K562 (cell line): ENCODE data around the gene DET1. TPM values are rescaled to one million over a fixed set of nuclear protein-coding genes. Genes with fewer than 3 reads are reported as not detected.
A peak's percentile ranks its signal among the peaks of the same experiment; 100 is the strongest.

Experiments used
- ATF1 ChIP-seq, 2 experiments: fragments of 450-650 bp in 1 of 2; IDR thresholded peaks; 2 replicates each; pipeline ENCODE4 v1.6.1; 2016; ENCODE audit warnings: missing compliant biosample characterization in 1 of 2, missing genetic modification characterization in 1 of 2
- MEF2D ChIP-seq: conservative IDR thresholded peaks from 2 replicates; pipeline ENCODE4 v1.6.1; 2016; ENCODE audit warnings: low read depth, missing genetic modification characterization, missing compliant biosample characterization
- NR2C1 ChIP-seq, 2 experiments: fragments of 450-650 bp; IDR thresholded peaks; 2 replicates each; pipeline ENCODE4 v1.6.1; 2017; ENCODE audit warnings: mild to moderate bottlenecking in 2 of 2, antibody characterized with exemption in 1 of 2, inconsistent platforms in 1 of 2, missing compliant biosample characterization in 1 of 2, missing genetic modification characterization in 1 of 2
- TEAD1 ChIP-seq, 2 experiments: fragments of 450-650 bp in 1 of 2; sonication (generic) in 1 of 2; formaldehyde crosslinking; IDR thresholded peaks; 2 replicates each; pipeline versions ENCODE4 v1.4.0 to v1.8.0; 2020 to 2022; ENCODE audit warnings: mild to moderate bottlenecking in 2 of 2, missing genetic modification reagents in 1 of 2
- ZNF668 ChIP-seq: fragments of 250-450 bp; sonication (Bioruptor Pico); IDR thresholded peaks from 2 replicates; pipeline ENCODE4 v1.8.0; 2022; ENCODE audit warnings: mild to moderate bottlenecking, inconsistent platforms
- polyA plus RNA-seq, 8 experiments: library from polyadenylated mRNA; depleted of rRNA in 4 of 8; stranded (reverse) in 5 of 8; unstranded in 3 of 8; fragments of >200 nt; fragmentation: Nextera tagmentation in 2 of 8; fragmentation: Illumina TruSeq in 1 of 8; extraction: Ambion mirVana in 2 of 8; extraction: Trizol in 1 of 8; gene quantifications; 2 replicates each; pipeline versions ENCODE4 v1.2.1 to v1.2.3, GENCODE V29; 2011 to 2014; ENCODE audit warnings: inconsistent platforms in 1 of 8, missing spikeins in 1 of 8
- total RNA-seq, 7 experiments: library from RNA; depleted of rRNA in 6 of 7; stranded (reverse); fragments of >200 nt in 6 of 7; fragmentation: Illumina TruSeq in 2 of 7; extraction: Trizol in 2 of 7; gene quantifications; 2 replicates each; pipeline versions ENCODE4 v1.2.1 to v1.2.3, GENCODE V29; 2011 to 2021; ENCODE audit warnings: low replicate concordance in 1 of 7
- TF ChIP-seq, protein P1 (sequence below), 2 experiments: fragments of 450-650 bp in 1 of 2; sonication (generic) in 1 of 2; formaldehyde crosslinking; conservative IDR thresholded peaks; 2 replicates each; pipeline versions ENCODE4 v1.4.0 to v1.8.1; 2020 to 2022; ENCODE audit warnings: mild to moderate bottlenecking in 1 of 2, missing genetic modification reagents in 1 of 2
- TF ChIP-seq, protein P2 (sequence below): fragments of 250-450 bp; sonication (Bioruptor Pico); IDR thresholded peaks from 2 replicates; pipeline ENCODE4 v1.4.0; 2020; ENCODE audit warnings: mild to moderate bottlenecking
- TF ChIP-seq, protein P3 (sequence below): fragments of 250-450 bp; sonication (Bioruptor Pico); IDR thresholded peaks from 2 replicates; pipeline ENCODE4 v1.4.0; 2020
- TF ChIP-seq, protein P4 (sequence below): fragments of 450-650 bp; IDR thresholded peaks from 2 replicates; pipeline ENCODE4 v1.6.1; 2017; ENCODE audit warnings: antibody characterized with exemption, mild to moderate bottlenecking
- TF ChIP-seq, protein P5 (sequence below): fragments of 250-450 bp; sonication (Bioruptor Pico); IDR thresholded peaks from 2 replicates; pipeline ENCODE4 v1.8.0; 2021; ENCODE audit warnings: moderate library complexity, mild to moderate bottlenecking, inconsistent platforms

DET1 gene
- total and polyA plus RNA-seq, 9 of the 15 experiments (the other 6 are each of a cell fraction or from before 2014, with no cell fraction given), result 4.2 to 8.1 (median 6.0) TPM

DNA sequence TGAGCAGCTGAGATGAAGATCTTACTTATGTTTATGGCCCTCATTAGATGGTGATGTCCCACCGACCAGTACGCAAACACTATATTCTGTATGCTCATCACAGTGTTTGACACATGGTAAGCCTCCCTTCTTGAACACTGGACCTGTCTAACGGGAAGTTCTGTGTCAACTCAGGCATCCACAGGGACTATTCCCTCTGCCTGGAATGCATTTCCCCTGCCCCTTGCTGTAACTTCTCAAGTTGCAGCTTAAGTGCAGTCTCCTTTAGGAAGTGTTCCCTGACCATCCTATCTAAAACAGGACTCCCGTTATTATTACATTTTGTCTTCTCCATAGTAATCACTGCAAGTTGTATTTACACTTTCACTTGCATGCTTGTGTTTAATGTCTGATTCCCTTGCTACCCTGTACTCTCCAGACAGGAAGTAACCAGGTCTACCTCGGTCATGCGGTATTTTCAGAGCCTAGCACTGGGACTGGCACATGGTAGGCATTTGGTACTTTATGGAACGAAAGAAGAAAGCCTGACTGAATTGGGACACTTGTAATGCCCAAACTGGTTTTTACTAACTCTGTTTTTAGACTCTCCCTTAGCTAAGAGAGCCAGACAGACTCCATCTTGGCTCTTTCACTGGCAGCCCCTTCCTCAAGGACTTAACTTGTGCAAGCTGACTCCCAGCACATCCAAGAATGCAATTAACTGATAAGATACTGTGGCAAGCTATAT, 8.7 kb downstream of the DET1 start (continued):
- TF ChIP-seq, protein P1, sequence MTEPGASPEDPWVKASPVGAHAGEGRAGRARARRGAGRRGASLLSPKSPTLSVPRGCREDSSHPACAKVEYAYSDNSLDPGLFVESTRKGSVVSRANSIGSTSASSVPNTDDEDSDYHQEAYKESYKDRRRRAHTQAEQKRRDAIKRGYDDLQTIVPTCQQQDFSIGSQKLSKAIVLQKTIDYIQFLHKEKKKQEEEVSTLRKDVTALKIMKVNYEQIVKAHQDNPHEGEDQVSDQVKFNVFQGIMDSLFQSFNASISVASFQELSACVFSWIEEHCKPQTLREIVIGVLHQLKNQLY (CRISPR knock-in tag; conservative IDR thresholded peaks at IDR 0.05), result no peak
- TF ChIP-seq TEAD1 (CRISPR knock-in tag; IDR thresholded peaks at IDR 0.05) (peak in 1 of 2 experiments; percentile 90; a peak in 2 of 4 replicates), MEF2D (peak; percentile 87), ATF1 (CRISPR knock-in tag; IDR thresholded peaks at IDR 0.05) (no peak), ATF1 (tag; IDR thresholded peaks at IDR 0.05) (0 out of 2 replicates have a peak, but pooled peaks have one; percentile 18), NR2C1 (IDR thresholded peaks at IDR 0.05) (no peak), NR2C1 (tag; IDR thresholded peaks at IDR 0.05) (peak; percentile 83), ZNF668 (peak; percentile 69; the same call in 1 of the 2 replicates)
- TF ChIP-seq, protein P2, sequence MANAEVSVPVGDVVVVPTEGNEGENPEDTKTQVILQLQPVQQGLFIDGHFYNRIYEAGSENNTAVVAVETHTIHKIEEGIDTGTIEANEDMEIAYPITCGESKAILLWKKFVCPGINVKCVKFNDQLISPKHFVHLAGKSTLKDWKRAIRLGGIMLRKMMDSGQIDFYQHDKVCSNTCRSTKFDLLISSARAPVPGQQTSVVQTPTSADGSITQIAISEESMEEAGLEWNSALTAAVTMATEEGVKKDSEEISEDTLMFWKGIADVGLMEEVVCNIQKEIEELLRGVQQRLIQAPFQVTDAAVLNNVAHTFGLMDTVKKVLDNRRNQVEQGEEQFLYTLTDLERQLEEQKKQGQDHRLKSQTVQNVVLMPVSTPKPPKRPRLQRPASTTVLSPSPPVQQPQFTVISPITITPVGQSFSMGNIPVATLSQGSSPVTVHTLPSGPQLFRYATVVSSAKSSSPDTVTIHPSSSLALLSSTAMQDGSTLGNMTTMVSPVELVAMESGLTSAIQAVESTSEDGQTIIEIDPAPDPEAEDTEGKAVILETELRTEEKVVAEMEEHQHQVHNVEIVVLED, result 0 out of 2 replicates have a peak, but pooled peaks have one; percentile 42
- TF ChIP-seq, protein P3, sequence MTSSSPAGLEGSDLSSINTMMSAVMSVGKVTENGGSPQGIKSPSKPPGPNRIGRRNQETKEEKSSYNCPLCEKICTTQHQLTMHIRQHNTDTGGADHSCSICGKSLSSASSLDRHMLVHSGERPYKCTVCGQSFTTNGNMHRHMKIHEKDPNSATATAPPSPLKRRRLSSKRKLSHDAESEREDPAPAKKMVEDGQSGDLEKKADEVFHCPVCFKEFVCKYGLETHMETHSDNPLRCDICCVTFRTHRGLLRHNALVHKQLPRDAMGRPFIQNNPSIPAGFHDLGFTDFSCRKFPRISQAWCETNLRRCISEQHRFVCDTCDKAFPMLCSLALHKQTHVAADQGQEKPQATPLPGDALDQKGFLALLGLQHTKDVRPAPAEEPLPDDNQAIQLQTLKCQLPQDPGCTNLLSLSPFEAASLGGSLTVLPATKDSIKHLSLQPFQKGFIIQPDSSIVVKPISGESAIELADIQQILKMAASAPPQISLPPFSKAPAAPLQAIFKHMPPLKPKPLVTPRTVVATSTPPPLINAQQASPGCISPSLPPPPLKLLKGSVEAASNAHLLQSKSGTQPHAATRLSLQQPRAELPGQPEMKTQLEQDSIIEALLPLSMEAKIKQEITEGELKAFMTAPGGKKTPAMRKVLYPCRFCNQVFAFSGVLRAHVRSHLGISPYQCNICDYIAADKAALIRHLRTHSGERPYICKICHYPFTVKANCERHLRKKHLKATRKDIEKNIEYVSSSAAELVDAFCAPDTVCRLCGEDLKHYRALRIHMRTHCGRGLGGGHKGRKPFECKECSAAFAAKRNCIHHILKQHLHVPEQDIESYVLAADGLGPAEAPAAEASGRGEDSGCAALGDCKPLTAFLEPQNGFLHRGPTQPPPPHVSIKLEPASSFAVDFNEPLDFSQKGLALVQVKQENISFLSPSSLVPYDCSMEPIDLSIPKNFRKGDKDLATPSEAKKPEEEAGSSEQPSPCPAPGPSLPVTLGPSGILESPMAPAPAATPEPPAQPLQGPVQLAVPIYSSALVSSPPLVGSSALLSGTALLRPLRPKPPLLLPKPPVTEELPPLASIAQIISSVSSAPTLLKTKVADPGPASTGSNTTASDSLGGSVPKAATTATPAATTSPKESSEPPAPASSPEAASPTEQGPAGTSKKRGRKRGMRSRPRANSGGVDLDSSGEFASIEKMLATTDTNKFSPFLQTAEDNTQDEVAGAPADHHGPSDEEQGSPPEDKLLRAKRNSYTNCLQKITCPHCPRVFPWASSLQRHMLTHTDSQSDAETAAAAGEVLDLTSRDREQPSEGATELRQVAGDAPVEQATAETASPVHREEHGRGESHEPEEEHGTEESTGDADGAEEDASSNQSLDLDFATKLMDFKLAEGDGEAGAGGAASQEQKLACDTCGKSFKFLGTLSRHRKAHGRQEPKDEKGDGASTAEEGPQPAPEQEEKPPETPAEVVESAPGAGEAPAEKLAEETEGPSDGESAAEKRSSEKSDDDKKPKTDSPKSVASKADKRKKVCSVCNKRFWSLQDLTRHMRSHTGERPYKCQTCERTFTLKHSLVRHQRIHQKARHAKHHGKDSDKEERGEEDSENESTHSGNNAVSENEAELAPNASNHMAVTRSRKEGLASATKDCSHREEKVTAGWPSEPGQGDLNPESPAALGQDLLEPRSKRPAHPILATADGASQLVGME (CRISPR knock-in tag), result peak; percentile 54; the same call in 1 of the 2 replicates
- TF ChIP-seq, protein P4, sequence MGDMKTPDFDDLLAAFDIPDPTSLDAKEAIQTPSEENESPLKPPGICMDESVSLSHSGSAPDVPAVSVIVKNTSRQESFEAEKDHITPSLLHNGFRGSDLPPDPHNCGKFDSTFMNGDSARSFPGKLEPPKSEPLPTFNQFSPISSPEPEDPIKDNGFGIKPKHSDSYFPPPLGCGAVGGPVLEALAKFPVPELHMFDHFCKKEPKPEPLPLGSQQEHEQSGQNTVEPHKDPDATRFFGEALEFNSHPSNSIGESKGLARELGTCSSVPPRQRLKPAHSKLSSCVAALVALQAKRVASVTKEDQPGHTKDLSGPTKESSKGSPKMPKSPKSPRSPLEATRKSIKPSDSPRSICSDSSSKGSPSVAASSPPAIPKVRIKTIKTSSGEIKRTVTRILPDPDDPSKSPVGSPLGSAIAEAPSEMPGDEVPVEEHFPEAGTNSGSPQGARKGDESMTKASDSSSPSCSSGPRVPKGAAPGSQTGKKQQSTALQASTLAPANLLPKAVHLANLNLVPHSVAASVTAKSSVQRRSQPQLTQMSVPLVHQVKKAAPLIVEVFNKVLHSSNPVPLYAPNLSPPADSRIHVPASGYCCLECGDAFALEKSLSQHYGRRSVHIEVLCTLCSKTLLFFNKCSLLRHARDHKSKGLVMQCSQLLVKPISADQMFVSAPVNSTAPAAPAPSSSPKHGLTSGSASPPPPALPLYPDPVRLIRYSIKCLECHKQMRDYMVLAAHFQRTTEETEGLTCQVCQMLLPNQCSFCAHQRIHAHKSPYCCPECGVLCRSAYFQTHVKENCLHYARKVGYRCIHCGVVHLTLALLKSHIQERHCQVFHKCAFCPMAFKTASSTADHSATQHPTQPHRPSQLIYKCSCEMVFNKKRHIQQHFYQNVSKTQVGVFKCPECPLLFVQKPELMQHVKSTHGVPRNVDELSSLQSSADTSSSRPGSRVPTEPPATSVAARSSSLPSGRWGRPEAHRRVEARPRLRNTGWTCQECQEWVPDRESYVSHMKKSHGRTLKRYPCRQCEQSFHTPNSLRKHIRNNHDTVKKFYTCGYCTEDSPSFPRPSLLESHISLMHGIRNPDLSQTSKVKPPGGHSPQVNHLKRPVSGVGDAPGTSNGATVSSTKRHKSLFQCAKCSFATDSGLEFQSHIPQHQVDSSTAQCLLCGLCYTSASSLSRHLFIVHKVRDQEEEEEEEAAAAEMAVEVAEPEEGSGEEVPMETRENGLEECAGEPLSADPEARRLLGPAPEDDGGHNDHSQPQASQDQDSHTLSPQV, result peak; percentile 99
- TF ChIP-seq, protein P5, sequence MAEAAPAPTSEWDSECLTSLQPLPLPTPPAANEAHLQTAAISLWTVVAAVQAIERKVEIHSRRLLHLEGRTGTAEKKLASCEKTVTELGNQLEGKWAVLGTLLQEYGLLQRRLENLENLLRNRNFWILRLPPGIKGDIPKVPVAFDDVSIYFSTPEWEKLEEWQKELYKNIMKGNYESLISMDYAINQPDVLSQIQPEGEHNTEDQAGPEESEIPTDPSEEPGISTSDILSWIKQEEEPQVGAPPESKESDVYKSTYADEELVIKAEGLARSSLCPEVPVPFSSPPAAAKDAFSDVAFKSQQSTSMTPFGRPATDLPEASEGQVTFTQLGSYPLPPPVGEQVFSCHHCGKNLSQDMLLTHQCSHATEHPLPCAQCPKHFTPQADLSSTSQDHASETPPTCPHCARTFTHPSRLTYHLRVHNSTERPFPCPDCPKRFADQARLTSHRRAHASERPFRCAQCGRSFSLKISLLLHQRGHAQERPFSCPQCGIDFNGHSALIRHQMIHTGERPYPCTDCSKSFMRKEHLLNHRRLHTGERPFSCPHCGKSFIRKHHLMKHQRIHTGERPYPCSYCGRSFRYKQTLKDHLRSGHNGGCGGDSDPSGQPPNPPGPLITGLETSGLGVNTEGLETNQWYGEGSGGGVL, result peak; percentile 68
